ENCODE data around the gene EIF5A. TPM values are rescaled to one million over a fixed set of nuclear protein-coding genes. Genes with fewer than 3 reads are reported as not detected.

Gene EIF5A
- total RNA-seq, 4 donors from 2014 or later = 94.4 to 128 (median 120) TPM

DNA sequence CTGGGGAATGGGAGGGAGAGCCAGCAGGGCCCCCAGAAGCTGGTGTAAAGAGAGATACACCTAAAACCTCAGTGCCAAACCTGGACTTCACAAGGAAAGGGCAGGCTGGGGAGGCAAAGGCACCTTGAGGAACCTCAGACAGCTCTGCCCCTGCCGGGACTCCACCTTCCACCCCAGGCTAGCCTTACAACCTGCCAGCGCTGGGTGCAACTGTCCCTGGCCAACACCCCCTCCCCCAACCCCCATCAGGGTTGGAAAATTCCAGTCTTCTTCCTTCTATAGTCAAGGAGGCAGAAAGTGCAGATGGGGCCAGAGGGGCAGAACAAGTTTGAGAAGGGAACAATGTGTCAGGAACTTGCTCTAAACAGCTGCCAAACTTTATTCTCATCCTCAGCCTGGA lies 15.2 kb upstream of the EIF5A start:
- no peak for TF ChIP-seq POLR2A (IDR thresholded peaks at IDR 0.05)
- TF ChIP-seq, protein P1, sequence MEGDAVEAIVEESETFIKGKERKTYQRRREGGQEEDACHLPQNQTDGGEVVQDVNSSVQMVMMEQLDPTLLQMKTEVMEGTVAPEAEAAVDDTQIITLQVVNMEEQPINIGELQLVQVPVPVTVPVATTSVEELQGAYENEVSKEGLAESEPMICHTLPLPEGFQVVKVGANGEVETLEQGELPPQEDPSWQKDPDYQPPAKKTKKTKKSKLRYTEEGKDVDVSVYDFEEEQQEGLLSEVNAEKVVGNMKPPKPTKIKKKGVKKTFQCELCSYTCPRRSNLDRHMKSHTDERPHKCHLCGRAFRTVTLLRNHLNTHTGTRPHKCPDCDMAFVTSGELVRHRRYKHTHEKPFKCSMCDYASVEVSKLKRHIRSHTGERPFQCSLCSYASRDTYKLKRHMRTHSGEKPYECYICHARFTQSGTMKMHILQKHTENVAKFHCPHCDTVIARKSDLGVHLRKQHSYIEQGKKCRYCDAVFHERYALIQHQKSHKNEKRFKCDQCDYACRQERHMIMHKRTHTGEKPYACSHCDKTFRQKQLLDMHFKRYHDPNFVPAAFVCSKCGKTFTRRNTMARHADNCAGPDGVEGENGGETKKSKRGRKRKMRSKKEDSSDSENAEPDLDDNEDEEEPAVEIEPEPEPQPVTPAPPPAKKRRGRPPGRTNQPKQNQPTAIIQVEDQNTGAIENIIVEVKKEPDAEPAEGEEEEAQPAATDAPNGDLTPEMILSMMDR (IDR thresholded peaks at IDR 0.05) = no peak
- Histone ChIP-seq H3K27ac (no peak overlapping the region), H3K36me3 (no peaks in the 10 kb centered on the region), H3K27me3 (no peaks in the 10 kb centered on the region), H3K9me3 (peaks cover 0 to 3% (median 0%) of the 10 kb centered on the region in 4 donors), H3K4me1 (peaks cover 0 to 48% (median 17%) of the 10 kb centered on the region in 4 donors), H3K4me3 (no peak overlapping the region)
- DNase-seq = no peak

DNA sequence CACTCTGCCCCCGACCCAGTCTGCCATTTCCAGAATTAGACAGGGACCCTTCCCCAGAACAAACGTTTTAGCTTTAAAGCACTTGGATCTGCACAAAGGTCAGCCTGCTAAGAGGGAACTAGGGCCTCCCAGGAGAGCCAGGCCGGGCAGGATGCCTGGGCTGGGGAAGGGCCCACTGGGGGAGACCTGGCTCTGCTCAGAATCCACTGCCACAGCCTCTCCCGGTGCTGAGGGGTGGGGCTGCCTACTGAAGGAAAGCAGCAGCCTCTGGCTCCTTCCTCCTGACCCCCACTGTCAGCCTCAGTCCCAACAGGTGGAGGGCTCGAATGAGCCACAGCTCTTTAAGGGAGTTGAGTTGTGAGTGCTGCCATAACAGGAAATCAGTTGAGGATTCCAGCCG lies 14.7 kb upstream of the EIF5A start:
- H3K4me1 ChIP-seq = peaks cover 0 to 48% (median 17%) of the 10 kb centered on the region in 4 donors
- no peaks in the 10 kb centered on the region for H3K36me3 ChIP-seq
- H3K4me3 ChIP-seq = no peak overlapping the region
- DNase-seq = no peak
- H3K9me3 ChIP-seq = peaks cover 0 to 3% (median 0%) of the 10 kb centered on the region in 4 donors
- no peaks in the 10 kb centered on the region for H3K27me3 ChIP-seq
- peak overlapping the region in 1 of 4 donors; percentile 86 for H3K27ac ChIP-seq
- no peak for TF ChIP-seq POLR2A (IDR thresholded peaks at IDR 0.05)
- TF ChIP-seq, protein P1 (IDR thresholded peaks at IDR 0.05) = no peak

DNA sequence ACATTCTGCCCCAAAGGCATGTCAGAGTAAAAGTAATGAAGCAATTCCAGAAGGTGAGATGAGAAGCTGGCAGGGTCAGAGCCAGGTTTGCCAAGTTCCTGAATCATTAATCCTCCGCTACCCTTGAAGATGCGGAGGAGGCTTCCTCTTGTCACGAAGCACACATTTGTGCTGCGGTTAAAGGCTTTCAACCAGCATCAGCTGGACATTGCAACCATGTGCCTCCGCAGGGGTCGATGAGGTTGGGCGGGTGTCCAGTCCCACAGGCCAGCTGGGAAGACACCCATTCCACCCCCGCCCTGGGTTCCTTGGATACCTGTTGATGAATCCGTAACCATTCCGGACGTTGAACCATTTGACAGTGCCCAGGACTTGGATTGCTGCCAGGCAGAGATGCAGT lies 14.3 kb upstream of the EIF5A start:
- Histone ChIP-seq H3K9me3 (peaks cover 0 to 3% (median 0%) of the 10 kb centered on the region in 4 donors), H3K4me3 (no peak overlapping the region), H3K36me3 (no peaks in the 10 kb centered on the region), H3K27me3 (no peaks in the 10 kb centered on the region), H3K4me1 (peaks cover 0 to 48% (median 17%) of the 10 kb centered on the region in 4 donors), H3K27ac (peak overlapping the region in 2 of 4 donors; percentile 86 to 92)
- DNase-seq = no peak
- no peak for TF ChIP-seq POLR2A (IDR thresholded peaks at IDR 0.05)
- TF ChIP-seq, protein P1 (IDR thresholded peaks at IDR 0.05) = no peak

DNA sequence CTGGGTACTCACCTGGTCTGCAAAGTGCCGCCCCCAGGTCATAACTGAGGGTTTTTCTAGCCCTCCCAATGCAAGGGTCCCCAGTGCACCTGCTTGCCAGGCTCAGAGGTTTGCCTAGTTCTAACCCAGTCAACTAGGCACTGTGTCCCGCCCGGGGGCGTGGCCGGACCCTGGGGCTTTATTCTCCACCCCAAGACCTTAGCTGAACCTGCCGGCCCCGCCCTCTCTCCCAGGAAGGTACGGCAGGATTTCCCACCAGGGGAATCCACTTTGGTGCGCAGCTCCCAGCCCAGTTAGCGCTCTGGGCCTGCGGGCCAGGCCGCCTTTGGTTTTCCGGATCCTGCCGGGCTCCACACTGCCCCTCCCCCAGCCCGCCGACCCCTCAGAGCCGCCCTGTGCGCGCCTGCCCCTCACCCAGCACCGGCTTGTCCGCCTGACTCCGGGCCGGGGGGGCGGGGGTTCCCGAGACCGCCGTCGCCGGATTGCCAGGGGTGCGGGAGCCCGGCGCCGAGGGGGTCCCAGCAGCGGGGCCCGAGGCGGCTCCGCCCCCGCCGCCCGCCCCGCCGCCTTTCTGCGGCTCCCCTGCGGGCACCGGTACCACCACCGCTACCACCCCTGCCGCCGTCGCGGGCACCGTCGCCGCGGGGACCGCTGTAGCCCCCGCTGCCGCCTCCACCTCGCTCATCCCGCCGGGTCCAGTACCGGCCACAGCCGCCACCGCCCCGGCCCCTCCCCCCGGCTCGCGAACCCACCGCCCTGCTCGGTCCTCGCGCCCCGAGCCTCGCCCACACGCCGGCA lies 13.4 kb upstream of the EIF5A start:
- peaks cover 0 to 48% (median 17%) of the 10 kb centered on the region in 4 donors for H3K4me1 ChIP-seq
- DNase-seq = peak in 2 of 3 donors; percentile 89 to 93

DNA sequence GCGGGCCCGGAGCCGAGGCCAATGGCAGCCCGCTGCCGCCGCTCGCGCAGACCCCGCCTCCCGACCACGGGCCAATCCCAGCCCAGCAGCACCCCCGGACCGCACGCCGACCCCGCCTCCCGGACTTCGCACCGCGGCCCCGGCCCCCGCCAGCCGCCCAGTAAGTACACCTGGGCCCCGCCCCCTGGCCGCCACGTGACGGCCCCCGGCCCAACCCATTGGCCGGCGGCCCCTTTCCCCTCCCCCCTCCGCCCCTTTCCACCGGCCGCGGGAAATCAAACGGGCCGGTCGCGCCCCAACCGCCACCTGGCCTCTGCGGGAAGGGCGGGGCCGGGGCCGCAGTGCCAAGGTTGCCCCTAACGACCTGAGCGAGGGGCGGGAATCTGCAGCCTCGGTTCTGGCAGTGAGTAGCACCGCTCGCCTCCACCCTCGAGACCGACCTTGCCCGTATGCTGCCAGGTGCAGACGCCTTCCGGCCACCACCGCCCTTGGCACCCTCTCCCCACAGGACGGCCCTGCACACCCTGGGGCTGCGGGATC lies 12.7 kb upstream of the EIF5A start, which contains the start of gene YBX2:
TSS of gene YBX2 (minus strand) at position 26 of the 540 bp plus-strand sequence. CDS start 139 bp downstream, outside the sequence.
- peaks cover 0 to 48% (median 17%) of the 10 kb centered on the region in 4 donors for H3K4me1 ChIP-seq
- DNase-seq = peak; percentile 72 to 98 (median 94)
- TF ChIP-seq POLR2A (IDR thresholded peaks at IDR 0.05) = peak; percentile 38 to 45
- TF ChIP-seq, protein P1 (IDR thresholded peaks at IDR 0.05) = peak in 3 of 6 experiments; percentile 19 to 34 (median 32)
- no peaks in the 10 kb centered on the region for H3K36me3 ChIP-seq
- no peaks in the 10 kb centered on the region for H3K27me3 ChIP-seq
- peaks cover 0 to 3% (median 0%) of the 10 kb centered on the region in 4 donors for H3K9me3 ChIP-seq
- H3K4me3 ChIP-seq = peak within 1 kb of the TSS; percentile 17 to 54 (median 48)
- H3K27ac ChIP-seq = peak within 1 kb of the TSS; percentile 10 to 92 (median 71)

More for the DNA sequence above, 13.4 kb upstream of the EIF5A start:
- TF ChIP-seq POLR2A (IDR thresholded peaks at IDR 0.05) = peak in 1 of 2 donors; percentile 20
- TF ChIP-seq, protein P1 (IDR thresholded peaks at IDR 0.05) = no peak
- no peaks in the 10 kb centered on the region for H3K36me3 ChIP-seq
- H3K9me3 ChIP-seq = peaks cover 0 to 3% (median 0%) of the 10 kb centered on the region in 4 donors
- no peaks in the 10 kb centered on the region for H3K27me3 ChIP-seq
- peak overlapping the region; percentile 17 to 54 (median 48) for H3K4me3 ChIP-seq
- peak overlapping the region; percentile 10 to 92 (median 71) for H3K27ac ChIP-seq

Measured in Peyer's patch (tissue), 4 donors.